Left ventricle myocardium inferior (tissue), 1 donor: ENCODE data around the gene MFNG. TPM values are rescaled to one million over a fixed set of nuclear protein-coding genes. Genes with fewer than 3 reads are reported as not detected.

Experiments used
- DNase-seq: peaks from one replicate; pipeline ENCODE4 v3.0.0-alpha.2; 2020
- H3K27ac ChIP-seq: fragments of 200-600 bp; replicated peaks from 2 replicates; pipeline ENCODE4 v1.8.0; 2021
- H3K27me3 ChIP-seq: fragments of 200-600 bp; 2 replicates; pipeline ENCODE4 v1.8.0; 2021; ENCODE audit warnings: low read depth
- H3K36me3 ChIP-seq: fragments of 200-600 bp; 2 replicates; pipeline ENCODE4 v1.8.0; 2021
- H3K4me1 ChIP-seq: fragments of 200-600 bp; 2 replicates; pipeline ENCODE4 v1.8.0; 2021
- H3K4me3 ChIP-seq: fragments of 200-600 bp; 2 replicates; pipeline ENCODE4 v1.8.0; 2021; ENCODE audit warnings: mild to moderate bottlenecking, moderate library complexity
- H3K9me3 ChIP-seq: fragments of 200-600 bp; replicated peaks from 2 replicates; pipeline ENCODE4 v1.8.0; 2021
- CTCF ChIP-seq: fragments of 200-600 bp; IDR thresholded peaks from 2 replicates; pipeline ENCODE4 v1.8.0; 2021; ENCODE audit warnings: antibody characterized with exemption, mild to moderate bottlenecking, borderline replicate concordance
- intact Hi-C: fragments of 100-400 bp; cut with micrococcal nuclease; formaldehyde crosslinking; loops from one replicate; pipeline ENCODE4 v1.11.0; 2022
- total RNA-seq: library from RNA; stranded (reverse); fragmentation: NEBNext Ultra II Directional; extraction: Animal tissue kit (Norgen Biotek cat#: 25700); gene quantifications from one replicate; pipeline ENCODE4 v1.2.1, GENCODE V29; 2021
- donor health status: DM: no; HTN: yes; CAD: no; lungs with severe emphysema.

The MFNG gene
- total RNA-seq, 1 donor from 2014 or later = 11.8 TPM

GRCh38 chr22:37428649-37429586 is 57.3 kb downstream of the MFNG start:
- Histone ChIP-seq H3K4me1 (peaks cover 16% of the 10 kb centered on the region), H3K36me3 (no peaks in the 10 kb centered on the region), H3K27me3 (peaks cover 100% of the 10 kb centered on the region), H3K4me3 (no peak overlapping the region), H3K9me3 (no peaks in the 10 kb centered on the region), H3K27ac (no peak overlapping the region)
- intact Hi-C loops = no loop called here
- peak; percentile 69 for TF ChIP-seq CTCF
- DNase-seq = peak; percentile 49

- H3K27me3 ChIP-seq = peaks cover 100% of the 10 kb centered on the region
- no peaks in the 10 kb centered on the region for H3K9me3 ChIP-seq
- no peak for DNase-seq
- H3K4me1 ChIP-seq = peaks cover 16% of the 10 kb centered on the region
- H3K4me3 ChIP-seq = peak overlapping the region; percentile 66
- no peak overlapping the region for H3K27ac ChIP-seq
- intact Hi-C loops = no loop called here
- no peak for TF ChIP-seq CTCF
- H3K36me3 ChIP-seq = no peaks in the 10 kb centered on the region
These were observed 58.2 kb downstream of the MFNG start for GRCh38 chr22:37427711-37428635.

GRCh38 chr22:37427135-37427710 is 59.0 kb downstream of the MFNG start, which contains the start of gene ELFN2:
Gene ELFN2, minus strand, starts transcription at chr22:37427479. Its CDS starts 51,945 bp downstream, at chr22:37375534.
- H3K27ac ChIP-seq = no peak within 1 kb of the TSS
- peaks cover 16% of the 10 kb centered on the region for H3K4me1 ChIP-seq
- DNase-seq = no peak
- H3K9me3 ChIP-seq = no peaks in the 10 kb centered on the region
- intact Hi-C loops = no loop called here
- H3K36me3 ChIP-seq = no peaks in the 10 kb centered on the region
- TF ChIP-seq CTCF = no peak
- H3K27me3 ChIP-seq = peaks cover 100% of the 10 kb centered on the region
- peak within 1 kb of the TSS; percentile 66 for H3K4me3 ChIP-seq

- no peaks in the 10 kb centered on the region for H3K9me3 ChIP-seq
- DNase-seq = no peak
- no peak overlapping the region for H3K27ac ChIP-seq
- no peaks in the 10 kb centered on the region for H3K36me3 ChIP-seq
- H3K27me3 ChIP-seq = peaks cover 100% of the 10 kb centered on the region
- H3K4me1 ChIP-seq = peaks cover 16% of the 10 kb centered on the region
- TF ChIP-seq CTCF = no peak
- intact Hi-C loops = no loop called here
- H3K4me3 ChIP-seq = peak overlapping the region; percentile 66
These were observed 59.5 kb downstream of the MFNG start for GRCh38 chr22:37426706-37427134.
